Amniotic stem cell (primary cell): ENCODE data around the gene ERICH6.

Experiments used
- DNase-seq: peaks from one replicate; lab custom pipeline; 2025; lab: John Stamatoyannopoulos, UW

ERICH6 gene

DNA sequence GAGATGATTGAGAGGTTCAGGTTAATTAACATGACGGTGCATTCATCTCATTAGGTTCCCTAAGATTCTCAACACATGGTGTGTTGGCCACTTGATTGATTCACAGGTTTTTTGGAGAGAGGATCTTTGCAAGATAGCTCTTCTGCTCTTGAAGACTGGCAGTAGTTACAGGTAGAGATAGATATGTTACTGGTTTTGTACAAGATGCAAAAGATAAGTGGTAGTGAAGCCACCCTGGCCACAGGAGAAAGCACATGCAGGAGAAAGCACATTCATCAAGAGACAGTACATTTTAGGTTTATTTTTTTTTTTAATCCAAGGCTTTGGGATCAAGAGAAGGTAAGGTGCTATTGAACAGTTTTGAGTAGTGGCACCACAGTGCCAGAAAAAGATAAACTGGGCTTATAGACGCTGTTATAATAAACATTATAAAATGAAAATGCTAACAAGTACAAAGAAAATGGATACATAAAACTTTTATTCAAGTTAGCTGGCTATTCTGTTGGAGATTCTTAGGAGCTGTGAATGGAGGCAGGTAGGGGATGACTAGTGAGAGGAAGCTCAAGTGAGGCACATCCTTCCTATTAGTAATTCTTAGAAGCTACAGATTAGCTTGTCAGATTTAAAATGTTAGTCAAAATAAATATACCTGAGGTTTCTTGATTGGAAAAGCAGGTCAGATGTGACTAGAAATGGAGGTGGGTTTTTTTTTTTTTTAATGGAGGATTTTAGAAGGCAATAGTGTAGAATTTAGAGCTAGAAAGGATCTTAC, 89.8 kb downstream of the ERICH6 start:
- no peak for DNase-seq

GRCh38 chr3:150613034-150613433, 90.7 kb downstream of the ERICH6 start:
- DNase-seq: no peak

- DNase-seq: no peak
These were observed 91.2 kb downstream of the ERICH6 start for GRCh38 chr3:150612494-150612893.

DNA sequence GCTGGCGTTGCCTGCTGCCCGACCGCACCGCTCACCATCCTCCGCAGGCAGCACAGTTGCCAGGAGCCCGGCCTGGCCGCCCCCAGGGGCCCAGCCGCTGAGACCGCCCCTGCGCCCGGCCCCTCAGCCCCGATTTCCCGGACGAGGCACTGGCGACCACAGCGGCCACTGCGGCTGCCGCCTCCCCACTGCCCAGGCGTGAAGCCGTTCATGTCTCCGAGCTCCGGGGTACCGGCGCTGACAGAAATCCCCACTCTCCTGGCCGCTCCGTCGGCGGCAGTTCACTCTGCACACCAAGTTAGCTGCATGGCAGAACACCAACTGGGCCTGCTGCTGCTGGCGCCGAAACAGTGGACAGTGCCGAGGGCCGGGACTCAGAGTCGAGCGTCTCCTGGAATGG, 92.1 kb downstream of the ERICH6 start:
- DNase-seq: no peak

GRCh38 chr3:150610785-150611184, 92.9 kb downstream of the ERICH6 start:
- no peak for DNase-seq

DNA sequence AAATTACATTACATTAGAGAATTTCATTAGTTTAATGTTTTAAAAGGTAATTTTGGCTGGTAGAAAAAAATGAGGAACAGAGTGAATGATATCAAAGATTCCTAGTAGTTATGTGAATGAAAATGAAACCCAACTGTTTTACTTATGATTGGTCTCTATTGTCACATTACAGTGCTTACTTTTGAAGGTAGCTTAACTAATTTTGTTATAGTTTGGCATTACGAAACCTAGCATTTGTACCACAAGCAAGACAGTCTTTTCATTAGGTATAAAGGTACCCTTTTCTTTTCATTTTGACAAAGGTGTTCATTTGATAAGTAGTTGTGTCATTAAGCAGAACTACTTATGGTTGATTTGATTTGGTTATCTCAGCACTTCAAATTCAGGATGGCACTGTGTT, 93.7 kb downstream of the ERICH6 start:
- DNase-seq: no peak
